Measurements from ENCODE around the gene SP2. TPM values are rescaled to one million over a fixed set of nuclear protein-coding genes. Genes with fewer than 3 reads are reported as not detected.

SP2 gene
- total RNA-seq, 2 donors from 2014 or later = 15.2 to 15.8 TPM

DNA sequence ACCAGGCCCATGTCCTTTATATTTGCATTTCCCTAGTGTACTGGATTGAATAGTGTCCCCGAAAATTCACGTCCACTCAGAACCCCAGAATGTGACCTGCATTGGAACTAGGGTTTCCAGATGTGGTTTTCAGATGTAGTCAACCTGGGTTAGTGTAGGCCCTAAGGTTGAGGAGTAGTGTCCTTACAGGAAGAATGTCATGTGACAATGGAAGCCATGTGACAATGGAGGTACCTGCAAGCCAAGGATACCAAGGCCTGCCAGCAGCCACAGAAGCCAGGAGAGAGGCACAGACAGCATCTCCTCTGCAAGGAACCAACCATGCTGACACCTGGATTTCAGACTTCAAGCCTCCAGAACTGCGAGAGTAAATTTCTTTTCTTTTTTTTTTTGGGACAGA lies 66.9 kb downstream of the SP2 start:
- no peak overlapping the region for H3K4me3 ChIP-seq
- no peaks in the 10 kb centered on the region for H3K4me1 ChIP-seq (replicated peaks)
- no peaks in the 10 kb centered on the region for H3K27me3 ChIP-seq (replicated peaks; ENCODE audit: insufficient read depth)
- WGBS = 89% methylated on average over 3 of the region's 3 CpGs
- H3K27ac ChIP-seq = no peak overlapping the region
- no peak for DNase-seq (ENCODE audit: low spot score)
- no peaks in the 10 kb centered on the region for H3K36me3 ChIP-seq
- no peaks in the 10 kb centered on the region for H3K9me3 ChIP-seq
- intact Hi-C loops (cut with DNase I) = no loop called here
- no peak for TF ChIP-seq POLR2A (IDR thresholded peaks at IDR 0.05)
- no peak for TF ChIP-seq CTCF (IDR thresholded peaks at IDR 0.05)

DNA sequence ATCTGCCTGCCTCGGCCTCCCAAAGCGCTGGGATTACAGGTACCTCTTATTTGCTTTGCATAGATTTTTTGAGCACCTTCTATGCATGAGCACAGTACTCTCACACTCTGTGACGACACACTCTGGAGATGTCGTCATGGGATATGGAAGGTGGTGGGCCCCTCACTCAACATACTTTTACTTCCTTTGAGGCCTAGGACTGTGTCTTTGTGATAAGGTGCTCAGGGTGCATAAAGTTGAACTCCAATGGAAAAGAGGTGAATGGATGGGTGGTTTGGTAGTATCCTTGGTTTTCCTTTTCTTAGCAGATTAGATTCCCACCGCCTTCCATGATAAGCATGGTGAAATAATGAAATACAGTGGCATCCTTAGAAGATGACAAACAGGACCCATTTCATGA lies 68.8 kb downstream of the SP2 start:
- TF ChIP-seq CTCF (IDR thresholded peaks at IDR 0.05) (no peak), POLR2A (IDR thresholded peaks at IDR 0.05) (no peak), POLR2AphosphoS5 (IDR thresholded peaks at IDR 0.05) (no peak)
- no peaks in the 10 kb centered on the region for H3K36me3 ChIP-seq
- 98% methylated on average over 5 of the region's 5 CpGs for WGBS
- no peaks in the 10 kb centered on the region for H3K27me3 ChIP-seq (replicated peaks; ENCODE audit: insufficient read depth)
- H3K27ac ChIP-seq = no peak overlapping the region
- H3K4me3 ChIP-seq = no peak overlapping the region
- DNase-seq (ENCODE audit: low spot score) = no peak
- H3K4me1 ChIP-seq (replicated peaks) = no peaks in the 10 kb centered on the region
- H3K9me3 ChIP-seq = no peaks in the 10 kb centered on the region
- intact Hi-C loops (cut with DNase I) = no loop called here

DNA sequence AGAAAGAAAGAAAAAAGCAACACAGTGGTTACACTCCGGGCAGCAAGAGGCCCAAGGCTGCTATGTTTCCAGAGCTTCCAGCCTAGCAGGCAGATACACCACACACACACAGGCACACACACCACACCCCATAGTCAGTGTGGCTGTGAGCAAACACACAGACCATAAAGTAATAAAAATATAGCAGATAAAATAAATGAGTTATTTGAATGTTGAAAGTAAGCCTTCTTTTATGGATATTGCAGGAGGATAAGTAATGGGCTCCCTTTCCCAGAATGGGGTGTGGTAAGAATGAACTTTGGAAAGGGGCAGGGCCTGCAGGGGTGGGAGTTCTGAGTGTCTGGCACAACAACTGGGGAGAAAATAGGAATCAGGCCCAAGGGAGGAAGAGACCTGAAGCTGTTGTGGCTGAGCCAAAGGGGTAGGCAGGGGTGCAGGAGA lies 70.1 kb downstream of the SP2 start:
- intact Hi-C loops (cut with DNase I) = no loop called here
- no peaks in the 10 kb centered on the region for H3K36me3 ChIP-seq
- H3K4me3 ChIP-seq = no peak overlapping the region
- H3K27me3 ChIP-seq (replicated peaks; ENCODE audit: insufficient read depth) = no peaks in the 10 kb centered on the region
- 36% methylated on average over 1 of the region's 1 CpG for WGBS
- peak overlapping the region; percentile 65 to 68 for H3K27ac ChIP-seq
- peak; percentile 64 for DNase-seq (ENCODE audit: low spot score)
- H3K4me1 ChIP-seq (replicated peaks) = no peaks in the 10 kb centered on the region
- no peaks in the 10 kb centered on the region for H3K9me3 ChIP-seq
- TF ChIP-seq POLR2A (IDR thresholded peaks at IDR 0.05) (no peak), CTCF (IDR thresholded peaks at IDR 0.05) (no peak), POLR2AphosphoS5 (IDR thresholded peaks at IDR 0.05) (peak; percentile 81)

DNA sequence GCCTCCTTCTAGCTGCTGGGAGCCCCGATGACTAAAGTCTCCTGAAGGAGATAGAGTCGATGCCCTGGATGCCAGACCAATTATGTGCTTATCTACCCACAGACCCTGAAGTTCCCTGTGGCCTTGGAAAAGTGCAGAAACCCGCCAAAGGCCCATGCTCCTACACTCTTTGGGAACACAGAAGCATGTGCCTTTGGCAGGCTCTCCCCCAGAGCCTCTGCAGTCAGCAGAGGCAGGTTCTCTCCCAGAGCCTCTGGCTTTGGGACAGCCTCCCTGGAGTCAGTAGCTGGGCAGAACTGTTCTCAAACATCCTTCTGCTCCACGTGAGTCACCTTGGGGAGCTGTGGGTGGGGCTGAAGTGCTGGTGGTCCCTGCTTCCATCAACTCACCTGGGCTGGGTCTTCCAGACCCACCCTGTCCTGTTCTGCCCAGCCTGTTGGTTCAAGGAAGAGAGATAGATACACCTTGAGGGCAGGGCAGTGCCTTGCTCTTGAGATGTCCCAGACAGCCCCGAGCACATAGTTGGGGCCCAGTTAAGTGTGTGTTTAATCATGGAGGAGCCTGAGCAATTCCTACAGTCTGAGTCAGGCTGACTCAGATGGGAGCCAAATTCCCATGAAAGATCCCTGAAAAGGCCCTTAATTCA lies 71.7 kb downstream of the SP2 start:
- 52% methylated on average over 5 of the region's 5 CpGs for WGBS
- intact Hi-C loops (cut with DNase I) = no loop called here
- no peaks in the 10 kb centered on the region for H3K4me1 ChIP-seq (replicated peaks)
- H3K36me3 ChIP-seq = no peaks in the 10 kb centered on the region
- no peaks in the 10 kb centered on the region for H3K9me3 ChIP-seq
- no peak overlapping the region for H3K4me3 ChIP-seq
- TF ChIP-seq POLR2AphosphoS5 (IDR thresholded peaks at IDR 0.05) (no peak), CTCF (IDR thresholded peaks at IDR 0.05) (no peak), POLR2A (IDR thresholded peaks at IDR 0.05) (no peak)
- no peaks in the 10 kb centered on the region for H3K27me3 ChIP-seq (replicated peaks; ENCODE audit: insufficient read depth)
- peak overlapping the region; percentile 13 to 65 for H3K27ac ChIP-seq
- no peak for DNase-seq (ENCODE audit: low spot score)

DNA sequence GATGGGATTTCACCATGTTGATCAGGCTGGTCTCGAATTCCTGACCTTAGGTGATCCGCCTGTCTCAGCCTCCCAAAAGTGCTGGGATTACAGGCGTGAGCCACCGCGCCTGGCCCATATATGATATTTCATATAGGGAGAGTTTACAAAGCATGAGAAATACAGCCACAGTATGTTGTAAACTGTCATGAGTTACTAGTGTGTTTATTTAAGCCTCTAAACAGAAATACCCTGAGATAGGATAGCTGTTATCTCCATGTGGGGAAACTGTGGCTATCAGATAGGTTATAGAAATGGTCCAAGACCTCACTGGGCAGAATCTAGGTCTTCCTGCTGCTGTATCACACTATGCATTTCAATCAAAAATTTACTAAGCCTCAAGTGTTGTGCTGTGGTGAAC lies 72.8 kb downstream of the SP2 start:
- Histone ChIP-seq H3K4me3 (no peak overlapping the region), H3K9me3 (no peaks in the 10 kb centered on the region), H3K4me1 (replicated peaks) (no peaks in the 10 kb centered on the region), H3K27ac (no peak overlapping the region), H3K36me3 (no peaks in the 10 kb centered on the region), H3K27me3 (replicated peaks; ENCODE audit: insufficient read depth) (no peaks in the 10 kb centered on the region)
- no peak for DNase-seq (ENCODE audit: low spot score)
- WGBS = 90% methylated on average over 5 of the region's 5 CpGs
- intact Hi-C loops (cut with DNase I) = no loop called here
- TF ChIP-seq POLR2A (IDR thresholded peaks at IDR 0.05) (no peak), CTCF (IDR thresholded peaks at IDR 0.05) (no peak), POLR2AphosphoS5 (IDR thresholded peaks at IDR 0.05) (no peak)

Data from prostate gland (tissue), 2 donors.